Measurements from ENCODE around the gene DPH3. TPM values are rescaled to one million over a fixed set of nuclear protein-coding genes. Genes with fewer than 3 reads are reported as not detected.
A peak's percentile ranks its signal among the peaks of the same experiment; 100 is the strongest.

The DPH3 gene
- total and polyA plus RNA-seq, 2 donors (not counting 3 experiments of a cell fraction or from before 2014, with no cell fraction given) = 7.7 to 28.7 TPM

GRCh38 chr3:16265455-16265786 is 678 bp upstream of the DPH3 start:
- dilution Hi-C loops (cut with MboI; ENCODE audit: extremely low pct_ligation_motif_present, low sequenced_read_pairs) = no loop called here

DNA sequence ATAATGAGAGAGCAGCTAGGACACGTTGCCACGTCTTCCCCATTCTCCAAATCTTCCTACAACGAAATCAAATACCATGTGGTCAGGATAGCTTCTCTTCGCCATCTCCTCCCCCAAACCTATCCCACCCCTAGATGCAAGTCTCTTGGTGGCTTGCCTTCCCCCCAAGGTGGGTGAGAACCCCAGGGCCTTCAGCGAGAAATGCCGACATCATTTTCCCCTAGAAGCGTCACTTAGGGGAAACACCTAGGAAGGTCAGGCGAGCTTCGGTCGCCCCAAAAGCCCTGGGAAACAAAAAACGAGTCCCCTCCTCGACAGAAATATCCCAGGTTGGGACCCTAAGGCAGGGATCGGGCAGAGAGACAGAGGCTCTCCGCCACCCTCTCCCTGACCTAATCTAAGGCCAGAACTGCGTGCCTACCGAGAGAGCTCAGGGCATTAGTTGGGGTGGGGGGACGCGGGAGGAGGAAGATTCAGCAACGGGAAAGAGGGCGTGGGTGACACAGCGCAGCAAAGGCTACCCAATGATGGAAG is 502 bp downstream of the DPH3 start:
- Histone ChIP-seq H3K79me2 (ENCODE audit: control insufficient read depth, insufficient read depth, low read length) (peaks cover 51% of the 10 kb centered on the region), H3K9ac (replicated peaks; ENCODE audit: extremely low read depth, insufficient read depth, low read length) (peak overlapping the region; percentile 95), H3K9me3 (replicated peaks; ENCODE audit: control insufficient read depth, insufficient read depth, low read length) (no peaks in the 10 kb centered on the region), H3K4me2 (ENCODE audit: insufficient read depth, low read length) (peak overlapping the region; percentile 98), H3K36me3 (ENCODE audit: control insufficient read depth in 2 of 2, extremely low read depth in 1 of 2, insufficient read depth in 2 of 2, low read length in 2 of 2) (peaks cover 0 to 4% of the 10 kb centered on the region in 2 experiments), H3K9me1 (replicated peaks; ENCODE audit: control insufficient read depth, extremely low read depth, insufficient read depth, low read length) (no peaks in the 10 kb centered on the region), H3K27me3 (ENCODE audit: control insufficient read depth in 2 of 2, insufficient read depth in 2 of 2, low read length in 2 of 2) (no peaks in the 10 kb centered on the region), H3K4me1 (ENCODE audit: control insufficient read depth, extremely low read depth, insufficient read depth, low read length) (peaks cover 23% of the 10 kb centered on the region), H2AFZ (ENCODE audit: low read depth, low read length) (peak overlapping the region; percentile 85), H4K20me1 (replicated peaks; ENCODE audit: control insufficient read depth, extremely low read depth, insufficient read depth, low read length) (no peaks in the 10 kb centered on the region), H3K27ac (ENCODE audit: insufficient read depth, low read depth, low read length) (peak overlapping the region; percentile 82), H3K4me3 (replicated peaks in 1 of 3; ENCODE audit: insufficient read depth in 1 of 3, low read depth in 1 of 3, low read length in 3 of 3) (peak overlapping the region; percentile 43 to 93 (median 57))
- intact Hi-C loops (cut with micrococcal nuclease) = no loop called here
- dilution Hi-C loops (cut with MboI; ENCODE audit: extremely low pct_ligation_motif_present, low sequenced_read_pairs) = no loop called here
- no peak for TF ChIP-seq POLR2AphosphoS5 (IDR thresholded peaks at IDR 0.05; ENCODE audit: insufficient read depth, low read depth, low read length)
- TF ChIP-seq JUN (IDR thresholded peaks at IDR 0.05; ENCODE audit: borderline replicate concordance, insufficient read depth, insufficient read length, low read depth) = no peak
- TF ChIP-seq EZH2 (IDR thresholded peaks at IDR 0.05; ENCODE audit: borderline replicate concordance, low read depth, low read length, severe bottlenecking) = no peak
- TF ChIP-seq GATA2 (IDR thresholded peaks at IDR 0.05; ENCODE audit: insufficient read depth, insufficient read length, low read depth, low read length) = no peak
- no peak for TF ChIP-seq POLR2A (IDR thresholded peaks at IDR 0.05; ENCODE audit: low read depth, low read length)
- no peak for TF ChIP-seq FOS (IDR thresholded peaks at IDR 0.05; ENCODE audit: borderline replicate concordance, insufficient read depth, low read length)
- no peak for TF ChIP-seq CTCF (IDR thresholded peaks at IDR 0.05; ENCODE audit: extremely low read depth in 1 of 2, insufficient read depth in 1 of 2, low read depth in 1 of 2, low read length in 2 of 2)
- TF ChIP-seq MYC (IDR thresholded peaks at IDR 0.05; ENCODE audit: low read depth, low read length) = no peak
- TF ChIP-seq, protein P1, sequence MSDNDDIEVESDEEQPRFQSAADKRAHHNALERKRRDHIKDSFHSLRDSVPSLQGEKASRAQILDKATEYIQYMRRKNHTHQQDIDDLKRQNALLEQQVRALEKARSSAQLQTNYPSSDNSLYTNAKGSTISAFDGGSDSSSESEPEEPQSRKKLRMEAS (IDR thresholded peaks at IDR 0.05; ENCODE audit: insufficient read depth, insufficient read length) = no peak
- BruUV-seq (replicated peaks) = TSS peak; percentile 85
- FAIRE-seq (no peak), DNase-seq (ENCODE audit: low read depth, low spot score) (no peak)
- CTCF ChIA-PET = interaction anchor here (1.1 to 5.9 kb wide), 6 partner anchors 17 to 633 kb away, joined by 4 to 70 read pairs (median 6); no protein-coding TSS in a partner anchor
- POLR2A ChIA-PET = interaction anchor here (0.8 kb wide), 1 partner anchor 252 kb away, joined by 3 read pairs; no protein-coding TSS in a partner anchor

More at GRCh38 chr3:16265455-16265786, 678 bp upstream of the DPH3 start:
- no peak for TF ChIP-seq EZH2 (IDR thresholded peaks at IDR 0.05; ENCODE audit: borderline replicate concordance, low read depth, low read length, severe bottlenecking)
- TF ChIP-seq, protein P1 (IDR thresholded peaks at IDR 0.05; ENCODE audit: insufficient read depth, insufficient read length) = no peak
- no peak for TF ChIP-seq POLR2AphosphoS5 (IDR thresholded peaks at IDR 0.05; ENCODE audit: insufficient read depth, low read depth, low read length)
- no peak for TF ChIP-seq JUN (IDR thresholded peaks at IDR 0.05; ENCODE audit: borderline replicate concordance, insufficient read depth, insufficient read length, low read depth)
- TF ChIP-seq POLR2A (IDR thresholded peaks at IDR 0.05; ENCODE audit: low read depth, low read length) = peak; percentile 9
- TF ChIP-seq MYC (IDR thresholded peaks at IDR 0.05; ENCODE audit: low read depth, low read length) = no peak
- no peak for TF ChIP-seq GATA2 (IDR thresholded peaks at IDR 0.05; ENCODE audit: insufficient read depth, insufficient read length, low read depth, low read length)
- POLR2A ChIA-PET = interaction anchor here (0.5 to 0.6 kb wide), 2 partner anchors 215 to 659 kb away, joined by 4 to 12 read pairs; no protein-coding TSS in a partner anchor
- FAIRE-seq (no peak), DNase-seq (ENCODE audit: low read depth, low spot score) (no peak)
- Histone ChIP-seq H2AFZ (ENCODE audit: low read depth, low read length) (peak overlapping the region; percentile 95), H3K4me3 (replicated peaks in 1 of 3; ENCODE audit: insufficient read depth in 1 of 3, low read depth in 1 of 3, low read length in 3 of 3) (peak overlapping the region; percentile 66 to 93 (median 72)), H4K20me1 (replicated peaks; ENCODE audit: control insufficient read depth, extremely low read depth, insufficient read depth, low read length) (no peaks in the 10 kb centered on the region), H3K4me1 (ENCODE audit: control insufficient read depth, extremely low read depth, insufficient read depth, low read length) (peaks cover 23% of the 10 kb centered on the region), H3K9me1 (replicated peaks; ENCODE audit: control insufficient read depth, extremely low read depth, insufficient read depth, low read length) (no peaks in the 10 kb centered on the region), H3K79me2 (ENCODE audit: control insufficient read depth, insufficient read depth, low read length) (peaks cover 51% of the 10 kb centered on the region), H3K36me3 (ENCODE audit: control insufficient read depth in 2 of 2, extremely low read depth in 1 of 2, insufficient read depth in 2 of 2, low read length in 2 of 2) (peaks cover 0 to under 1% of the 10 kb centered on the region in 2 experiments), H3K9ac (replicated peaks; ENCODE audit: extremely low read depth, insufficient read depth, low read length) (peak overlapping the region; percentile 90), H3K9me3 (replicated peaks; ENCODE audit: control insufficient read depth, insufficient read depth, low read length) (no peaks in the 10 kb centered on the region), H3K27ac (ENCODE audit: insufficient read depth, low read depth, low read length) (peak overlapping the region; percentile 80), H3K27me3 (ENCODE audit: control insufficient read depth in 2 of 2, insufficient read depth in 2 of 2, low read length in 2 of 2) (no peaks in the 10 kb centered on the region), H3K4me2 (ENCODE audit: insufficient read depth, low read length) (peak overlapping the region; percentile 92)
- CTCF ChIA-PET = interaction anchor here (1.1 to 5.9 kb wide), 6 partner anchors 15 to 634 kb away, joined by 3 to 70 read pairs (median 6); no protein-coding TSS in a partner anchor
- intact Hi-C loops (cut with micrococcal nuclease) = loop anchor here (1.0 kb wide), 2 partner anchors 12 to 247 kb away; no protein-coding TSS in a partner anchor
- TSS peak; percentile 78 for BruUV-seq (replicated peaks)
